A673 (cell line): ENCODE results near the gene FAM184B.

Experiments used
- CTCF ChIP-seq: fragments of 300-800, 200-600 bp; sonication (generic); conservative IDR thresholded peaks from 2 replicates; pipeline ENCODE4 v1.5.1; 2017; ENCODE audit warnings: low read depth, mild to moderate bottlenecking, antibody characterized with exemption, low read length, moderate library complexity, mixed read lengths
- EZH2 ChIP-seq: fragments of 200-600 bp; sonication (generic); IDR thresholded peaks from 2 replicates; pipeline ENCODE4 v1.6.1; 2017; ENCODE audit warnings: borderline replicate concordance, low read depth, mild to moderate bottlenecking, mixed read lengths, antibody characterized with exemption, low read length; ENCODE audit not compliant: poor library complexity, severe bottlenecking

GRCh38 chr4:17814140-17814539, 32.7 kb upstream of the FAM184B start:
- no peak for TF ChIP-seq CTCF
- no peak for TF ChIP-seq EZH2
